ENCODE measurements around the gene NELFA. TPM values are rescaled to one million over a fixed set of nuclear protein-coding genes. Genes with fewer than 3 reads are reported as not detected.
"Not testable (repeated sequence)": the region's sequence is repeated elsewhere in the genome, so short reads cannot be mapped to it uniquely, and the experiment has no call there.

Gene NELFA
- total and polyA plus RNA-seq, 4 donors: 14.0 to 54.5 (median 36.9) TPM

DNA sequence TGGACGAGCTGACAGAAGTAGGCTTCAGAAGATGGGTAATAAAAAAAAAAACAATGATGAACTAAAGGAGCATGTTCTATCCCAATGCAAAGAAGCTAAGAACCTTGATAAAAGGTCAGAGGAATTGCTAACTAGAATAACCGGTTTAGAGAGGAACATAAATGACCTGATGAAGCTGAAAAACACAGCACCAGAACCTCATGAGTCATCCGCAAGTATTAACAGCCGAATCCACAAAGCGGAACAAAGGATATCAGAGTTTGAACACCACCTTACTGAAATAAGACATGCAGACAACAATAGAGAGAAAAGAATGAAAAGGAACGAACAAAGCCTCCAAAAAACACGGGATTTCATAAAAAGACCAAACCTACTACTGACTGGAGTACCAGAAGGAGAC lies 10.5 kb downstream of the NELFA start:
- H3K9me3 ChIP-seq (ENCODE audit: control insufficient read depth, insufficient read depth, low read length): peaks cover 9% of the 10 kb centered on the region
- H3K4me1 ChIP-seq (ENCODE audit: control insufficient read depth, insufficient read depth, low read length): no peaks in the 10 kb centered on the region
- H3K4me3 ChIP-seq (ENCODE audit: low read depth, low read length): no peak overlapping the region
- peaks cover 8% of the 10 kb centered on the region for H3K36me3 ChIP-seq (ENCODE audit: control insufficient read depth, insufficient read depth, low read length)
- WGBS (ENCODE audit: insufficient coverage): 87% methylated on average over 4 of the region's 7 CpGs
- H3K27ac ChIP-seq (ENCODE audit: low read depth, low read length): no peak overlapping the region
- H3K27me3 ChIP-seq (ENCODE audit: control insufficient read depth, insufficient read depth, low read length): no peaks in the 10 kb centered on the region
- no peak for DNase-seq (ENCODE audit: low read depth in 4 of 6, low spot score in 6 of 6)

DNA sequence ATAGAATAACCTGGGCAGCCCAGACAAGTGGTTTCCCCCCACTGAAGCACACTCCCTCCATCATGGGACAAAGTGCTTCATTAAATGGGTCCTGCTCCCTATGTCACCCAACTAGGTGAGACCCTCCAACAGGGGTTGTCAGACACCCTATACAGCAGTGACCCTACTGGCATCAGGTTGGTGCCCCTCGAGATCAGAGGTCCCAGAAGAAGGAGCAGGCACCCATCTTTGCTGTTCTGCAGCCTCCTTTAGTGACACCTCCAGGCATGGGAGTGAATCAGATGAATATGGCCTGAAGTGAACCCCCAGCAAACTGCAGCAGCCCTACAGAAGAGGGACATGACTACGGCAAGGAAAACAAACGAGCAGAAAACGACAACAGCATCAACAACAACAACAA lies 11.1 kb downstream of the NELFA start:
- H3K4me3 ChIP-seq (ENCODE audit: low read depth, low read length): no peak overlapping the region
- H3K36me3 ChIP-seq (ENCODE audit: control insufficient read depth, insufficient read depth, low read length): peaks cover 13% of the 10 kb centered on the region
- peaks cover 5% of the 10 kb centered on the region for H3K4me1 ChIP-seq (ENCODE audit: control insufficient read depth, insufficient read depth, low read length)
- no peak for DNase-seq (ENCODE audit: low read depth in 4 of 6, low spot score in 6 of 6)
- no peak overlapping the region for H3K27ac ChIP-seq (ENCODE audit: low read depth, low read length)
- H3K27me3 ChIP-seq (ENCODE audit: control insufficient read depth, insufficient read depth, low read length): no peaks in the 10 kb centered on the region
- WGBS (ENCODE audit: insufficient coverage): 100% methylated on average over 1 of the region's 4 CpGs
- peaks cover 9% of the 10 kb centered on the region for H3K9me3 ChIP-seq (ENCODE audit: control insufficient read depth, insufficient read depth, low read length)

DNA sequence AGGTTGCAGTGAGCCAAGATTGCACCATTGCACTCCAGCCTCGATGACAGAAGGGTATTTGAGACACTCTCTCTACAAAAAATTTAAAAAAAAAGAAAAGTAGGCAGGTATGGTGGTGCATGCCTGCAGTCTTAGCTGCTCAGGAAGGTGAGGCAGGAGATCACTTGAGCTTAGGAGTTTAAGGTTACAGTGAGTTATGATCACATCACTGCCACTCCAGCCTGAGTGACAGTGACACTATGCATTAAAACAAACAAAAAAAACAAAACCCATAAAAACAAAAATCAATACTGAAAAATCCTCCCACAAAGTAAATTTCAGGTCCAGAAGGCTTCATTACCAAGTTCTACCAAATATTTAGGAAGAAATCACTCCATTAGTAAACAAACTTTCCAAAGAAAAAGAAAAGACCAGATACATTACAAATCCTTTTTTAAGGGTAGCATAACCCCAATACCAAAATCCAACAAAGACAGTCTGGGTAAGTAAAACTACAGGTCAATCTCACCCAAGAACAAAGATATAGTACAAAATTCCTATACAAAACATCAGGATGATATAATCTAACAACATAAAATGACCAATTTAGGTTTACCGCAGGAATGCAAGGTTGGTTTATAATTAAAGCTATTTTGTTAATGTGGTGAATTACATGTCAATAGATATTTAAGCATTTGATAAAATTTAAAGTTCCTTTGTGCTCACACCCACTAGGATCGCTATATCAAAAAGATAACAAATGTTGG lies 11.7 kb downstream of the NELFA start:
- H3K4me1 ChIP-seq (ENCODE audit: control insufficient read depth, insufficient read depth, low read length): peaks cover 6% of the 10 kb centered on the region
- no peak overlapping the region for H3K4me3 ChIP-seq (ENCODE audit: low read depth, low read length)
- no peak for DNase-seq (ENCODE audit: low read depth in 4 of 6, low spot score in 6 of 6)
- peaks cover 20% of the 10 kb centered on the region for H3K36me3 ChIP-seq (ENCODE audit: control insufficient read depth, insufficient read depth, low read length)
- no peak overlapping the region for H3K27ac ChIP-seq (ENCODE audit: low read depth, low read length)
- H3K9me3 ChIP-seq (ENCODE audit: control insufficient read depth, insufficient read depth, low read length): peaks cover 9% of the 10 kb centered on the region
- WGBS (ENCODE audit: insufficient coverage): no CpG with 5 or more reads among the region's 3 CpGs
- no peaks in the 10 kb centered on the region for H3K27me3 ChIP-seq (ENCODE audit: control insufficient read depth, insufficient read depth, low read length)

DNA sequence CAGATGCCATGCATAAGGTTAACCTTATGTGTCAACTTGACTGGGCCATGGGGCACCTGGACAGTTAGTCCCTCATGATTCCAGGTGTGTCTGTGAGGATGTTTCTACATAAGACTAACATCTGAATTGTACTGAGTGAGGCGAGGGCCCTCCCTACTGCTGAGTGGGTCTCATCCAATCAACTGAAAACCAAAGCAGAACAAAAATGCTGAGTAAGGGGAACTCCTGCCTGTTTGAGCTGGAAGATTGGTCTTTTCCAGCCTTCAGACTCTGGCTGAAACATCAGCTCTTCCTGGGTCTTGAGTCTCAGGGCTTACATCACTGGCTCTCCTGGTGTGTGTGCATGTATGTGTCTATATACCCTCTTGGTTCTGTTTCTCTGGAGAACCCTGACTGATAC lies 13.8 kb downstream of the NELFA start:
- H3K27ac ChIP-seq (ENCODE audit: low read depth, low read length): no peak overlapping the region
- H3K27me3 ChIP-seq (ENCODE audit: control insufficient read depth, insufficient read depth, low read length): no peaks in the 10 kb centered on the region
- H3K9me3 ChIP-seq (ENCODE audit: control insufficient read depth, insufficient read depth, low read length): peaks cover 8% of the 10 kb centered on the region
- WGBS (ENCODE audit: insufficient coverage): 86% methylated on average over 1 of the region's 1 CpG
- peaks cover 6% of the 10 kb centered on the region for H3K4me1 ChIP-seq (ENCODE audit: control insufficient read depth, insufficient read depth, low read length)
- peaks cover 41% of the 10 kb centered on the region for H3K36me3 ChIP-seq (ENCODE audit: control insufficient read depth, insufficient read depth, low read length)
- H3K4me3 ChIP-seq (ENCODE audit: low read depth, low read length): no peak overlapping the region
- DNase-seq (ENCODE audit: low read depth in 4 of 6, low spot score in 6 of 6): no peak

DNA sequence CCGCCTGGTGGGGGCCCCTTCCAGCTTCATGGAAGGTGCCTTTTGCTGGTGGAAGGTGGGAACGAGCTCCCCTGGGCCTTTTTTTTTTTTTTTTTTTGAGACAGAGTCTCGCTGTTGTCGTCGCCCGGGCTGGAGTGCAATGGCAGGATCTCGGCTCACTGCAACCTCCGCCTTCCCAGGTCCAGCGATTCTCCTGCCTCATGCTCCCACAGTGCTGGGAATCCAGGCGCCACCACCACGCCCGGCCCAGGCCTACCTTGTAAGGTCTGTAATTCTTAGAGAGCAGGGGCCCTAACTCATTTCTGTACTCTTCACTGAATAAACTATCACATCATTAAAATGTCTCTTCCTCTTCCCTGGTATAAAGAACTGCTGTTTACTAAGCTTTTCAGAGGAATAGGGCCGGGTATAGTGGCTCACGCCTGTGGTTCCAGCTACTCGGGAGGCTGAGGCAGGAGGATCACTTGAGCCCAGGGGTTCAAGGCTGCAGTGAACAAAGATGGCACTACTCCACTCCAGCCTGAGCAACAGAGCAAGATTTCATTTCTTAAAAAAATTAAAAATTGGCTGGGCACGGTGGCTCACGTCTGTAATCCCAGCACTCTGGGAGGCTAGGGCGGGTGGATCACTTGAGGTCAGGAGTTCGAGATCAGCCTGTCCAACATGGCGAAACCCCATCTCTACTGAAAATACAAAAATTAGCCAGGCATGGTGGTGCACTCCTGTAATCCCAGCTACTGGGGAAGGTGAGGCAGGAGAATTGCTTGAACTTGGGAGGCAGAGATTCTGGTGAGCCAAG lies 14.9 kb downstream of the NELFA start:
- 96% methylated on average over 11 of the region's 20 CpGs for WGBS (ENCODE audit: insufficient coverage)
- H3K9me3 ChIP-seq (ENCODE audit: control insufficient read depth, insufficient read depth, low read length); H3K4me1 ChIP-seq (ENCODE audit: control insufficient read depth, insufficient read depth, low read length); H3K27ac ChIP-seq (ENCODE audit: low read depth, low read length); H3K4me3 ChIP-seq (ENCODE audit: low read depth, low read length); DNase-seq (ENCODE audit: low read depth in 4 of 6, low spot score in 6 of 6); H3K27me3 ChIP-seq (ENCODE audit: control insufficient read depth, insufficient read depth, low read length): not testable (repeated sequence)
- H3K36me3 ChIP-seq (ENCODE audit: control insufficient read depth, insufficient read depth, low read length): peaks cover 51% of the 10 kb centered on the region

DNA sequence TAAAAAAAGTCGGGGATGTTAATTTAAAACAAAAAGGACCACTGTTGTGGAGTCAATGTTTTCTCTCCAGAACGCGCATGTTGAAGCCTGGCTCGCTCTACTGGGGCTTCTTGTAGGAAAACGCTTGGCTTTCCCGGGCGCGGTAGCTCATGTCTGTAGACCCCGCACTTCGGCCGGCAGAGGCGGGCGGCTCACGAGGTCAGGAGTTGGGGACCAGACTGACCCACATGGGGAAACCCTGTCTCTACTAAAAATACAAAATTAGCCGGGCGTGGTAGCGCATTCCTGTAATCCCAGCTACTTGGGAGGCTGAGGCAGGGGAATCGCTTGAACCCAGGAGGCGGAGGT lies 15.6 kb downstream of the NELFA start:
- WGBS (ENCODE audit: insufficient coverage): 89% methylated on average over 13 of the region's 19 CpGs
- no peak overlapping the region for H3K27ac ChIP-seq (ENCODE audit: low read depth, low read length)
- H3K4me1 ChIP-seq (ENCODE audit: control insufficient read depth, insufficient read depth, low read length): peaks cover 6% of the 10 kb centered on the region
- no peak for DNase-seq (ENCODE audit: low read depth in 4 of 6, low spot score in 6 of 6)
- no peak overlapping the region for H3K4me3 ChIP-seq (ENCODE audit: low read depth, low read length)
- peaks cover 5% of the 10 kb centered on the region for H3K9me3 ChIP-seq (ENCODE audit: control insufficient read depth, insufficient read depth, low read length)
- H3K36me3 ChIP-seq (ENCODE audit: control insufficient read depth, insufficient read depth, low read length): peaks cover 59% of the 10 kb centered on the region
- no peaks in the 10 kb centered on the region for H3K27me3 ChIP-seq (ENCODE audit: control insufficient read depth, insufficient read depth, low read length)

DNA sequence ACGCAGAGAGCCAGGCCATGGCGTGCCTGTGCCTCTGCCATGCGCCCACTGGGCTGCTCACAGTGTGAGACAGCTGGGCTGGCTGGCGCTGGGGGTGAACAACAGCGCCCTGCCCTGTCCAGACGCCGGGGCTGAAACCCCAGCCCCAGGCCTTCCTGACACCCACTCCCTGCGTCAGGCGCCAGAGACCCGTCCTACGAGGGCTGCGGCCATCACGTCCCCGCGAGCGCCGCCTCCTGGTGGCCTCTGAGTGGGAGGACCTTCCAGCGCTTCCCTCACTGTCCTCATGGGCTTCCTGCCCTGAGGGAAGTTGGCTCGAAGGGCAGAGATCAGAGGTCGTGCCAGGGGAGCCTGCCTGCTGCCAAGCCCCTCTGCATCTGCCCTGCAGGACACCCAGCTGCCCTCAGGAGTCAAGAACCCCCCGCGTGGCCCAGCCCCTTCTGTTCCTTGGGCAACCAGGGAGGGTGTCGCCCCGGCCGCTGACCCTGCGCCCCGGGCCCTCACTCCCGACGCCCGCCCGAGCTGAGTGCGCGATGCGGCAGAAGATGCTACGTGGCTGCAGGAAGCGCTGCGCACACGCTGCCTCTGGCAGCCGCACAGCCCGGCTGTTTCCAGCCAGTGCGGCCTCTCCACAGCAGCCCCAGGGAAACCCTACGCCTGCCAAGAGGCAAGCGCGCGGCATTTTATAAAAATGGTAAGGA lies 16.2 kb downstream of the NELFA start:
- H3K27ac ChIP-seq (ENCODE audit: low read depth, low read length): no peak overlapping the region
- no peaks in the 10 kb centered on the region for H3K27me3 ChIP-seq (ENCODE audit: control insufficient read depth, insufficient read depth, low read length)
- peaks cover 6% of the 10 kb centered on the region for H3K4me1 ChIP-seq (ENCODE audit: control insufficient read depth, insufficient read depth, low read length)
- peaks cover 4% of the 10 kb centered on the region for H3K9me3 ChIP-seq (ENCODE audit: control insufficient read depth, insufficient read depth, low read length)
- peak in 2 of 6 donors; percentile 10 to 28 for DNase-seq (ENCODE audit: low read depth in 4 of 6, low spot score in 6 of 6)
- WGBS (ENCODE audit: insufficient coverage): 62% methylated on average over 44 of the region's 45 CpGs
- no peak overlapping the region for H3K4me3 ChIP-seq (ENCODE audit: low read depth, low read length)
- H3K36me3 ChIP-seq (ENCODE audit: control insufficient read depth, insufficient read depth, low read length): peaks cover 61% of the 10 kb centered on the region

DNA sequence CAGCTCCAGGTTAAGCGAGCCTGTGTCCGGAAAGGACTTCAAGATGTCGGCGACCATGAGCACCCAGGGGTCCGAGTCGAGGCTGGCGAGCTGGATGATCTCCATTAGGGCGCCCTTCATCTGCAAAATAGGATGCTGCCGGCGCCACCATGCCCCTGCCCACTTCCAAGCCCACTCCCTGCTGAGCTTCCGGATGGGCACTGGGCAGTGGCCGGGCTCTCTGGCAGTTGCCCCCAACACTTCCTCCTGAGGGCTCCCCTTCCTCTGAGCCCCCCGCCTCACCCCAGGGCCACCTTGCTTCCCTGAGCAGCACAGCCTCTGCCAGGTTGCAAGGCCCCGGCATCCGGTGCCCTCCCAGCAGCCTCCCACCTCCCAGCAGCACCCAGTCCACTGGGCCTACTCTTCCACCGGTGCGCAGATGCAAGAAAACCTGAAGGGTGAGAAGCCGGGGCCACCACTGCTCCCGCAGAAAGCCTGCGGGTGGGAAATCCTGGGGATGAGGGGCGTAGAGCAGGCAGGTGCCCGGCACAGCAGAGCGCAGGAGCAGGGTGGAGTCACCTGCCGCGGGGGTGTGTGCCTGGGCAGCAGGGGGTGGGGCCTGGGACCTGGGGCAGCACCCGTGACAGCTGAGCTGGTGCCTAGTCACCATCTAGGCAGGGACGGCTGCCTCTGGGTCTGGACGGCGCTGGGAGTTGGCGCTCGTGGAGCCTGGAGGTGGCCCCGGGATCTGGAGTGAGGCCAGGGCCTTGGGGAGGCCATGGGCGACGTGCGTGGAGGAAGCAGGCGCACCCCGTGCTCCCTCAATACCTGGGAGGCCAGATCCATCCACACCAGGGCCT lies 17.0 kb downstream of the NELFA start:
- DNase-seq (ENCODE audit: low read depth in 4 of 6, low spot score in 6 of 6): no peak
- H3K27ac ChIP-seq (ENCODE audit: low read depth, low read length): no peak overlapping the region
- H3K4me3 ChIP-seq (ENCODE audit: low read depth, low read length): no peak overlapping the region
- H3K27me3 ChIP-seq (ENCODE audit: control insufficient read depth, insufficient read depth, low read length): no peaks in the 10 kb centered on the region
- H3K9me3 ChIP-seq (ENCODE audit: control insufficient read depth, insufficient read depth, low read length): peaks cover 1% of the 10 kb centered on the region
- H3K4me1 ChIP-seq (ENCODE audit: control insufficient read depth, insufficient read depth, low read length): peaks cover 6% of the 10 kb centered on the region
- 93% methylated on average over 37 of the region's 37 CpGs for WGBS (ENCODE audit: insufficient coverage)
- peaks cover 69% of the 10 kb centered on the region for H3K36me3 ChIP-seq (ENCODE audit: control insufficient read depth, insufficient read depth, low read length)

DNA sequence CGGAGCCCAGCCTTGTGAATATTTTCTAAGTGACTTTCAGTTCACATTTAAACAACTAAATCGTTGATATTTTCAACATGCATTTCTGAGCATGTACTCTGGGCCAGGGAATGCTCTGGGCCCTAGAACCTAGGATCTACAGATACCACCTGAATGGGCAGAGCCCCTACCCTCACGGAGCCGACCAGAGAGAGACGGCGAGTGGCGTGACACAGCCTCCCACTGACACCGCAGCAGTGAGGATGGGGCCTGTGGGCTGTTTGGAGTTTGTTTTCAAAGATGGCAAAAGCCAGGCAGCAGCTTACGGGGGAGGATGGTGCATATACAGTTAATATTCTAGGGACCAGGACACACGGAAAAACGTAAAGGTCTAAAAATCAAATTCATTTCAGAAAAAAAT lies 17.7 kb downstream of the NELFA start:
- Histone ChIP-seq H3K36me3 (ENCODE audit: control insufficient read depth, insufficient read depth, low read length) (peaks cover 76% of the 10 kb centered on the region), H3K9me3 (ENCODE audit: control insufficient read depth, insufficient read depth, low read length) (no peaks in the 10 kb centered on the region), H3K4me1 (ENCODE audit: control insufficient read depth, insufficient read depth, low read length) (peaks cover 6% of the 10 kb centered on the region), H3K4me3 (ENCODE audit: low read depth, low read length) (no peak overlapping the region), H3K27ac (ENCODE audit: low read depth, low read length) (no peak overlapping the region), H3K27me3 (ENCODE audit: control insufficient read depth, insufficient read depth, low read length) (no peaks in the 10 kb centered on the region)
- 100% methylated on average over 3 of the region's 11 CpGs for WGBS (ENCODE audit: insufficient coverage)
- no peak for DNase-seq (ENCODE audit: low read depth in 4 of 6, low spot score in 6 of 6)
